HG02763 (cell line): ENCODE data around the gene GPR146.
"Not testable (repeated sequence)": the region's sequence is repeated elsewhere in the genome, so short reads cannot be mapped to it uniquely, and the experiment has no call there.

Experiments used
- ATAC-seq: cut with Tn5 transposase; IDR thresholded peaks from one replicate; pipeline ENCODE4 v1.9.1; 2021; ENCODE audit warnings: mild to moderate bottlenecking, moderate library complexity; ENCODE audit not compliant: unreplicated experiment

Gene GPR146

GRCh38 chr7:1044189-1045068 lies at the start of gene GPR146:
Gene GPR146 (plus strand): TSS chr7:1044546. CDS start chr7:1057516, 12,970 bp downstream.
- peak; percentile 90 for ATAC-seq

GRCh38 chr7:994592-995308 lies 49.6 kb upstream of the GPR146 start:
- no peak for ATAC-seq

- ATAC-seq: no peak
These were observed 48.8 kb upstream of the GPR146 start for GRCh38 chr7:995571-995970.

GRCh38 chr7:996079-996872 lies 48.1 kb upstream of the GPR146 start:
- no peak for ATAC-seq

- ATAC-seq: no peak
These were observed 46.6 kb upstream of the GPR146 start for GRCh38 chr7:997404-998395.

- no peak for ATAC-seq
These were observed 45.0 kb upstream of the GPR146 start for GRCh38 chr7:999149-999879.

- no peak for ATAC-seq
These were observed 44.1 kb upstream of the GPR146 start for GRCh38 chr7:999941-1000935.

GRCh38 chr7:1001069-1001770 lies 43.1 kb upstream of the GPR146 start:
- ATAC-seq: not testable (repeated sequence)

GRCh38 chr7:1002026-1002425 lies 42.3 kb upstream of the GPR146 start:
- not testable (repeated sequence) for ATAC-seq

- not testable (repeated sequence) for ATAC-seq
These were observed 41.9 kb upstream of the GPR146 start for GRCh38 chr7:1002445-1002844.

GRCh38 chr7:1004018-1004852 lies 40.1 kb upstream of the GPR146 start:
- no peak for ATAC-seq

- ATAC-seq: no peak
These were observed 39.0 kb upstream of the GPR146 start for GRCh38 chr7:1005303-1005702.

GRCh38 chr7:1007901-1008300 lies 36.4 kb upstream of the GPR146 start:
- ATAC-seq: no peak

- no peak for ATAC-seq
These were observed 35.5 kb upstream of the GPR146 start for GRCh38 chr7:1008733-1009363.

- ATAC-seq: no peak
These were observed 34.6 kb upstream of the GPR146 start for GRCh38 chr7:1009747-1010146.

- ATAC-seq: no peak
These were observed 34.1 kb upstream of the GPR146 start for GRCh38 chr7:1010226-1010625.
